NCI-H82 (cell line): ENCODE data around the gene HPGDS.

ENCODE experiments used
- DNase-seq: peaks from one replicate; lab custom pipeline; 2025; lab: John Stamatoyannopoulos, UW

Gene HPGDS

DNA sequence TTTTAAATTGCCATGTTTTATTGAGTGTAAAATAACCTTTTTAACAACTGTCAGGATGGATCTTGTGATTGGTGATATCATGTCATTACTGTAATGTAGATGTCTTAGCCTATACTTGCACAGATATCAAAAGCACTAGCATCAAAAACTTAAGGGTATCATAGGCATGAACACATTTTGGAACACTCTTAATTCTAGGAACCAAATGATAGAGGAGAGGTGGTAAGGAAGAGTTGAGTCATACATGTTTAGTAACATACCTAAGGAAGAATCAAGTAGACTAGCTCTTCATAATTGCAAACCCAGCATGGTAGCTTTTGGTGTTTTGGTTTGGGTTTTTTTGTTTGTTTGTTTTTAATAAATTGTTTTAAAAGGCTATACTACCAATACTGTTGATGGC lies 91.5 kb downstream of the HPGDS start:
- no peak for DNase-seq
